CD14-positive monocyte (primary cell): ENCODE data around the gene CROCC. TPM values are rescaled to one million over a fixed set of nuclear protein-coding genes. Genes with fewer than 3 reads are reported as not detected.
"Not testable (repeated sequence)": the region's sequence is repeated elsewhere in the genome, so short reads cannot be mapped to it uniquely, and the experiment has no call there.

Experiments used
- DNase-seq, 3 donors: peaks; one replicate each; pipeline ENCODE4 v3.0.0-alpha.2; 2011 to 2022
- H2AFZ ChIP-seq: 2 replicates; pipeline ENCODE4 v1.6.0; 2012; ENCODE audit warnings: mild to moderate bottlenecking, low read depth, low read length, inconsistent platforms; ENCODE audit not compliant: insufficient read depth, poor library complexity, severe bottlenecking
- H3K27ac ChIP-seq, 2 donors: 1 replicate in 1 of 2; 2 replicates in 1 of 2; pipeline ENCODE4 v1.5.1; 2012 to 2013; ENCODE audit warnings: low read length in 2 of 2, control low read depth in 1 of 2, inconsistent platforms in 1 of 2, low read depth in 1 of 2, mild to moderate bottlenecking in 1 of 2
- H3K27me3 ChIP-seq, 2 donors: one replicate each; pipeline versions ENCODE4 v1.6.0 to v1.6.1; 2011 to 2013; ENCODE audit warnings: low read length in 2 of 2; ENCODE audit not compliant: control insufficient read depth in 2 of 2, insufficient read depth in 2 of 2
- H3K36me3 ChIP-seq, 2 donors: replicated peaks in 1 of 2; 1 replicate in 1 of 2; 2 replicates in 1 of 2; pipeline versions ENCODE4 v1.5.1 to v1.6.1; 2012 to 2013; ENCODE audit warnings: low read length in 2 of 2, control low read depth in 1 of 2, inconsistent platforms in 1 of 2, mild to moderate bottlenecking in 1 of 2; ENCODE audit not compliant: insufficient read depth in 2 of 2, control insufficient read depth in 1 of 2
- H3K4me1 ChIP-seq, 2 donors: 1 replicate in 1 of 2; 2 replicates in 1 of 2; pipeline versions ENCODE4 v1.5.1 to v1.6.1; 2012 to 2013; ENCODE audit warnings: low read length in 2 of 2, control low read depth in 1 of 2, inconsistent platforms in 1 of 2, mild to moderate bottlenecking in 1 of 2, moderate library complexity in 1 of 2; ENCODE audit not compliant: insufficient read depth in 2 of 2, control insufficient read depth in 1 of 2
- H3K4me2 ChIP-seq: replicated peaks from 2 replicates; pipeline ENCODE3; 2012; ENCODE audit warnings: low read length, moderate library complexity, mild to moderate bottlenecking; ENCODE audit not compliant: poor library complexity, severe bottlenecking; ENCODE audit errors: extremely low read depth
- H3K4me3 ChIP-seq, 3 experiments: fragments of 200-600 bp in 1 of 3; sonication (generic) in 1 of 3; replicated peaks in 1 of 3; 1 replicate in 2 of 3; 2 replicates in 1 of 3; pipeline ENCODE4 v1.5.1; 2011 to 2013; ENCODE audit warnings: low read length in 3 of 3, mild to moderate bottlenecking in 3 of 3, control low read depth in 2 of 3, low read depth in 2 of 3, inconsistent platforms in 1 of 3, moderate library complexity in 1 of 3
- H3K79me2 ChIP-seq: 2 replicates; pipeline ENCODE4 v1.6.0; 2012; ENCODE audit warnings: mild to moderate bottlenecking, control low read depth, inconsistent platforms, low read length, moderate library complexity; ENCODE audit not compliant: insufficient read depth
- H3K9ac ChIP-seq: 2 replicates; pipeline ENCODE4 v1.6.0; 2017; ENCODE audit warnings: low read length, mild to moderate bottlenecking; ENCODE audit not compliant: insufficient read depth, poor library complexity, severe bottlenecking
- H3K9me3 ChIP-seq, 2 donors: replicated peaks in 1 of 2; 1 replicate in 1 of 2; 2 replicates in 1 of 2; pipeline versions ENCODE4 v1.5.1 to v1.6.1; 2012 to 2013; ENCODE audit warnings: low read length in 2 of 2, control low read depth in 1 of 2; ENCODE audit not compliant: control insufficient read depth in 1 of 2, insufficient read depth in 1 of 2
- H4K20me1 ChIP-seq: 2 replicates; pipeline ENCODE4 v1.6.0; 2012; ENCODE audit warnings: mild to moderate bottlenecking, low read length, control low read depth, moderate library complexity; ENCODE audit not compliant: insufficient read depth
- H3K27ac Mint-ChIP-seq, 7 donors: one replicate each; pipeline ENCODE4 v1.8.0; 2020; ENCODE audit warnings: mild to moderate bottlenecking in 7 of 7, mixed read lengths in 7 of 7, moderate library complexity in 6 of 7, inconsistent platforms in 2 of 7
- H3K27me3 Mint-ChIP-seq, 3 donors: one replicate each; pipeline ENCODE4 v1.8.0; 2021 to 2022; ENCODE audit warnings: low read depth in 3 of 3, mild to moderate bottlenecking in 3 of 3, mixed read lengths in 3 of 3, moderate library complexity in 3 of 3, inconsistent platforms in 1 of 3
- H3K36me3 Mint-ChIP-seq, 2 donors: one replicate each; pipeline ENCODE4 v1.8.0; 2020; ENCODE audit warnings: mixed read lengths in 2 of 2, inconsistent platforms in 1 of 2, mild to moderate bottlenecking in 1 of 2
- H3K4me1 Mint-ChIP-seq: one replicate; pipeline ENCODE4 v1.8.0; 2020; ENCODE audit warnings: mild to moderate bottlenecking, mixed read lengths
- H3K4me3 Mint-ChIP-seq, 2 donors: one replicate each; pipeline ENCODE4 v1.8.0; 2020; ENCODE audit warnings: mild to moderate bottlenecking in 2 of 2, mixed read lengths in 2 of 2, moderate library complexity in 1 of 2
- H3K9me3 Mint-ChIP-seq, 7 donors: one replicate each; pipeline ENCODE4 v1.8.0; 2020 to 2022; ENCODE audit warnings: mixed read lengths in 7 of 7, mild to moderate bottlenecking in 6 of 7, moderate library complexity in 6 of 7, inconsistent platforms in 2 of 7
- WGBS: methylation state at CpG from one replicate; pipeline ENCODE4 v1.1.5; 2013; ENCODE audit warnings: missing lambda C conversion rate; ENCODE audit not compliant: insufficient coverage; 5-methylcytosine and 5-hydroxymethylcytosine counted together
- intact Hi-C, 2 donors: fragments of 100-400 bp; cut with micrococcal nuclease; formaldehyde crosslinking; loops; one replicate each; pipeline versions ENCODE4 v1.15.0 to v1.15.1; 2023
- polyA plus RNA-seq, 3 donors: library from polyadenylated mRNA; depleted of rRNA in 1 of 3; unstranded in 2 of 3; stranded (reverse) in 1 of 3; fragments of 300-500 nt in 2 of 3; fragments of >200 nt in 1 of 3; fragmentation: Illumina TruSeq in 2 of 3; gene quantifications; 1 replicate in 2 of 3; 2 replicates in 1 of 3; pipeline ENCODE4 v1.2.3, GENCODE V29; 2012 to 2021
- TF ChIP-seq, protein P1 (sequence below): fragments of 200-600 bp; IDR thresholded peaks from one replicate; pipeline ENCODE4 v1.8.0; 2022; ENCODE audit warnings: antibody characterized with exemption, mild to moderate bottlenecking

CROCC gene
- polyA plus RNA-seq, 3 donors: 0.21 to 46.1 (median 0.69) TPM

DNA sequence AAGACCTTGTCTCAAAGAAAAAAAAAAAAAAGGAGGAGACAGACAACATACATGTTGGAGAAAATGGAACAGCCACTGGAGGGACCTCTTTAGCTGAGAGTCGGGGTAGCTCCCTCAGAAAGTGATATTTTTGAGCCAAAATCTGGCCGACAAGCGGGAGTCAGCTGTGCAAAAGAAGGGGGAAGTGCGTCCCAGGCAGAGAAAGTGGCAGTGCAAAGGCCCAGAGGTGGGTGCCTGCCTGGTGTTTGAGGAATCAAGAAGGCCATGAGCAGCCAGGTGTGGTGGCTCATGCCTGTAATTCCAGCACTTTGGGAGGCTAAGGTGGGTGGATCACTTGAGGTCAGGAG, 6.1 kb upstream of the CROCC start:
- Mint-ChIP-seq H3K4me3 (peak overlapping the region in 1 of 2 donors; percentile 96), H3K27me3 (peaks cover 8 to 15% (median 14%) of the 10 kb centered on the region in 3 donors), H3K27ac (no peak overlapping the region), H3K36me3 (no peaks in the 10 kb centered on the region), H3K9me3 (peaks cover 0 to 2% (median 0%) of the 10 kb centered on the region in 7 donors), H3K4me1 (peaks cover 36% of the 10 kb centered on the region)
- no peaks in the 10 kb centered on the region for H3K9me3 ChIP-seq
- intact Hi-C loops: no loop called here
- no peaks in the 10 kb centered on the region for H3K36me3 ChIP-seq
- no peaks in the 10 kb centered on the region for H3K27me3 ChIP-seq
- no peak for DNase-seq
- no peak overlapping the region for H3K9ac ChIP-seq
- TF ChIP-seq, protein P1, sequence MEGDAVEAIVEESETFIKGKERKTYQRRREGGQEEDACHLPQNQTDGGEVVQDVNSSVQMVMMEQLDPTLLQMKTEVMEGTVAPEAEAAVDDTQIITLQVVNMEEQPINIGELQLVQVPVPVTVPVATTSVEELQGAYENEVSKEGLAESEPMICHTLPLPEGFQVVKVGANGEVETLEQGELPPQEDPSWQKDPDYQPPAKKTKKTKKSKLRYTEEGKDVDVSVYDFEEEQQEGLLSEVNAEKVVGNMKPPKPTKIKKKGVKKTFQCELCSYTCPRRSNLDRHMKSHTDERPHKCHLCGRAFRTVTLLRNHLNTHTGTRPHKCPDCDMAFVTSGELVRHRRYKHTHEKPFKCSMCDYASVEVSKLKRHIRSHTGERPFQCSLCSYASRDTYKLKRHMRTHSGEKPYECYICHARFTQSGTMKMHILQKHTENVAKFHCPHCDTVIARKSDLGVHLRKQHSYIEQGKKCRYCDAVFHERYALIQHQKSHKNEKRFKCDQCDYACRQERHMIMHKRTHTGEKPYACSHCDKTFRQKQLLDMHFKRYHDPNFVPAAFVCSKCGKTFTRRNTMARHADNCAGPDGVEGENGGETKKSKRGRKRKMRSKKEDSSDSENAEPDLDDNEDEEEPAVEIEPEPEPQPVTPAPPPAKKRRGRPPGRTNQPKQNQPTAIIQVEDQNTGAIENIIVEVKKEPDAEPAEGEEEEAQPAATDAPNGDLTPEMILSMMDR: no peak
- no peaks in the 10 kb centered on the region for H3K79me2 ChIP-seq
- peaks cover 26 to 37% of the 10 kb centered on the region in 2 donors for H3K4me1 ChIP-seq
- 41% methylated on average over 4 of the region's 4 CpGs for WGBS
- H3K27ac ChIP-seq: no peak overlapping the region
- H4K20me1 ChIP-seq: no peaks in the 10 kb centered on the region
- H2AFZ ChIP-seq: no peak overlapping the region
- no peak overlapping the region for H3K4me2 ChIP-seq
- no peak overlapping the region for H3K4me3 ChIP-seq

DNA sequence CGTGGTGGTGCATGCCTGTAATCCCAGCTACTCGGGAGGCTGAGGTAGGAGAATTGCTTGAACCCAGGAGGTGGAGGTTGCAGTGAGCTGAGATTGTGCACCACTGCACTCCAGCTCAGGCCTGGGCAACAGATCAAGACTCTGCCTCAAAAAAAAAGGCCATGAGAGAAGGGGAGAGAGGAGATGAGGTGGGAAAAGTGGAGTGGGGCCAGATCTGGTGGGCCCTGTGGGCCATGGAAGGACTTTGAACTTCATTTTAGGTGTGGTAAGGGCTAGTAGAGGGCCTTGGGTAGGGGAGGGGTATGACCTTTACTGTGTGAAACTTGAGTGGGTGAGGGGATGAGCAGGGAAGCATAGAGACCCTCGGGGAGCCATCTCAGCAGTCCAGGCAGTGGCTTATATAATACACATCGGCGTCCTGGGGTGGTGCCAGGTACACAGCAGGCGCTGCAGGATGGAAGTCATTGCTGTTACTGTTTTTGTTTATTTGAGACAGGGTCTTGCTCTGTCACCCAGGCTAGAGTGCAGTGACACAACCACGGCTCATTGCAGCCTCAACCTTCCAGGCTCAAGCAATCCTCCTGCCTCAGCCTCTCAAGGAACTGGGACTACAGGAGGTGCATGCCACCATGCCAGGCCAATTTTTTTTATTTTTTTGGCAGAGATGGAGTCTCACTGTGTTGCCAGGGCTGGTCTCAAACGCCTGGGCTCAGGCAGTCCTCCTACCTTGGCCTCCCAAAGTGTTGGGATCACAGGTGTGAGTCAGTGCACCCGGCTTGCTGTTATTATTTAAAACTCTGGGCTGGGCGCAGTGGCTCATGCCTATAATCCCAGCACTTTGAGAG, 5.5 kb upstream of the CROCC start:
- H3K9me3 Mint-ChIP-seq, H4K20me1 ChIP-seq, intact Hi-C loops, H3K36me3 ChIP-seq, H3K4me3 Mint-ChIP-seq, H3K9ac ChIP-seq, H3K4me3 ChIP-seq, H3K27me3 ChIP-seq, H3K4me2 ChIP-seq, H3K27ac ChIP-seq, H3K79me2 ChIP-seq, DNase-seq, H3K9me3 ChIP-seq, H2AFZ ChIP-seq, H3K36me3 Mint-ChIP-seq: not testable (repeated sequence)
- peaks cover 26 to 37% of the 10 kb centered on the region in 2 donors for H3K4me1 ChIP-seq
- Mint-ChIP-seq H3K27ac (peak overlapping the region in 1 of 7 donors; percentile 18), H3K27me3 (peaks cover 8 to 15% (median 14%) of the 10 kb centered on the region in 3 donors), H3K4me1 (peaks cover 36% of the 10 kb centered on the region)
- 90% methylated on average over 6 of the region's 10 CpGs for WGBS
